Gastrocnemius medialis (tissue), 4 donors: ENCODE results near the gene ENTR1. TPM values are rescaled to one million over a fixed set of nuclear protein-coding genes. Genes with fewer than 3 reads are reported as not detected.
A peak's percentile ranks its signal among the peaks of the same experiment; 100 is the strongest.

Experiments used
- ATAC-seq, 2 donors: fragments of 150-250 bp; one replicate each; pipeline ENCODE4 v1.9.1; 2016
- DNase-seq, 2 donors: peaks; one replicate each; pipeline ENCODE4 v3.0.0-alpha.2; 2019
- H3K27ac ChIP-seq, 4 donors: fragments of 200-600 bp; sonication (generic); 1 replicate in 1 of 4; 2 replicates in 3 of 4; pipeline ENCODE4 v1.5.1; 2016 to 2018; ENCODE audit warnings: mild to moderate bottlenecking in 2 of 4, moderate library complexity in 1 of 4
- H3K27me3 ChIP-seq, 3 donors: fragments of 200-600 bp; sonication (generic) in 2 of 3; 1 replicate in 1 of 3; 2 replicates in 2 of 3; pipeline versions ENCODE4 v1.5.1 to v1.6.0; 2016 to 2019; ENCODE audit warnings: mild to moderate bottlenecking in 1 of 3, moderate library complexity in 1 of 3
- H3K36me3 ChIP-seq, 2 donors: fragments of 200-600 bp; sonication (generic) in 1 of 2; one replicate each; pipeline ENCODE4 v1.5.1; 2017 to 2018
- H3K4me1 ChIP-seq, 2 donors: fragments of 200-600 bp; sonication (generic) in 1 of 2; one replicate each; pipeline ENCODE4 v1.5.1; 2016 to 2017; ENCODE audit warnings: mild to moderate bottlenecking in 2 of 2
- H3K4me3 ChIP-seq, 4 donors: fragments of 200-600 bp; sonication (generic) in 3 of 4; 1 replicate in 1 of 4; 2 replicates in 3 of 4; pipeline ENCODE4 v1.5.1; 2016 to 2019; ENCODE audit warnings: mild to moderate bottlenecking in 2 of 4
- H3K9me3 ChIP-seq, 3 donors: fragments of 200-600 bp; sonication (generic) in 2 of 3; 1 replicate in 1 of 3; 2 replicates in 2 of 3; pipeline ENCODE4 v1.5.1; 2016 to 2019
- POLR2A ChIP-seq, 2 donors: fragments of 450-650 bp; IDR thresholded peaks; one replicate each; pipeline ENCODE4 v1.6.1; 2017; ENCODE audit warnings: antibody characterized with exemption in 2 of 2, mild to moderate bottlenecking in 2 of 2, moderate library complexity in 2 of 2
- in situ Hi-C, 4 donors: fragments of 200-750 bp; cut with MboI; loops; one replicate each; pipeline versions ENCODE4 v1.15.0 to v1.8.0; 2017; ENCODE audit warnings: low sequenced_read_pairs in 4 of 4
- intact Hi-C: fragments of 100-400 bp; cut with DNase I; formaldehyde crosslinking; loops from one replicate; pipeline ENCODE4 v1.15.1; 2023; ENCODE audit warnings: low total_unique reads
- total RNA-seq, 4 donors: library from RNA; depleted of rRNA; stranded (reverse); fragments of >200 nt; gene quantifications; one replicate each; pipeline versions ENCODE4 v1.1.0 to v1.2.3, GENCODE V29; 2016
- TF ChIP-seq, protein P1 (sequence below), 5 experiments: fragments of 450-650 bp in 3 of 5; fragments of 200-600 bp in 2 of 5; sonication (generic) in 2 of 5; IDR thresholded peaks in 4 of 5; conservative IDR thresholded peaks in 1 of 5; 1 replicate in 4 of 5; 2 replicates in 1 of 5; pipeline ENCODE4 v1.5.1; 2016 to 2019; ENCODE audit warnings: antibody characterized with exemption in 5 of 5, mild to moderate bottlenecking in 3 of 5, moderate library complexity in 3 of 5

Gene ENTR1
- total RNA-seq, 4 donors from 2014 or later: 23.2 to 43.5 (median 36.5) TPM

DNA sequence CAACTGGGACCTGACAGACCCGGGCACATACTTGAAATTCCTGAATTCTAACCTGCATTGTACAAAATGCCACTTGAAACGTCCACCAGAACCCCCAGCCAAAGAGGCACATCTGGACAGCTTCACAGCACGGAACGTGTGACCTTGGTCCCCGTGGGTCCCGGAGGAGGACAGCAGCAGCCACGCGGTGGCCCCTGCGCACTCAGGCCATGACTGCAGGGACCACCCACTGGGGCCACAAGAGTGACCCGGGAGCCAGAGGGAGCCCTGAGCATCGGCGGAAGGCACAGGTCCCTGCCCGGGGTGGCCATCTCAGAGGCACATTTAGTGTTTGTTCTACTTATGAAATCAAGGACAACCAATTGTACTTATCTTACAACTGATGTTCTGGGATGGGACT, 8.3 kb downstream of the ENTR1 start:
- in situ Hi-C loops: no loop called here

DNA sequence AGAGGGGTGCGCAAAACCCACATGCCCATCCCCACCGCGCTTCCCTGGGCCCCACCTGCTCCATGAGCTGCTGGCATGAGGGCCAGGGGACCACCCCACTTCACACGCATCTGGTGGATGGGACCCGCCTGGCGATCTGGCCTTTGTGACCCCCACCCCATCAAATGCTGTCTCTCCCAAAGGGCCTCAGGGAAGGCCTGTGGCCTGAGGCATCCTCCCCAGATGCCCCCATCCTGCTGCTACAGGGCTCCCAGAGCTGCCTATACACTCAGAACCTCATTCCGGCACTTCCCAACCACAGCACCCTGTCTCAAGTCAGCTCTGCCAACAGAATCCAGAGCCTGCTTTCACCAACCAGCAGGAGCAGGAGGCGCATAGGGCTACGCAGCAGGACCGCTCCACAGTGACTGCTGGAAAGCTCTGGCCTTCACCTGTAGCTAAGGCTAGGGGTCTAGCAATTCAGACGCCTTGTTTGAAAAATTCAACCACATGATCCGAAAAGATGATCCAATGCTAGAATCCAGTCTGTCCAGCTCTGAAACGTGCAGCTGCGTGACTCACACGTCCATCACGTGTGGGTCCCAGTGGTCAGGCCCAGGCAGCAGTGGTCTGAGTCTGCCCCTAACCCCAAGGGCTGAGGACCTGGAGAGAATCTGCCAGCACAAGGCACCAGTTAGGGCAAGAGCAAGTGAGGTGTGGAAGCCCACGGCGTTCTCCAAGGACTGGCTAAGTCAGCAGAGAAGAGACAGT, 9.1 kb downstream of the ENTR1 start:
- H3K36me3 ChIP-seq: peaks cover 0 to 39% of the 10 kb centered on the region in 2 donors
- intact Hi-C loops: loop anchor here (10.0 kb wide), 1 partner anchor 437 kb away; the partner anchor contains the start of gene UBAC1

More for the DNA sequence above, 8.3 kb downstream of the ENTR1 start:
- intact Hi-C loops: loop anchor here (10.0 kb wide), 1 partner anchor 437 kb away; the partner anchor contains the start of gene UBAC1
- no peak for DNase-seq
- Histone ChIP-seq H3K4me3 (no peak overlapping the region), H3K27me3 (no peaks in the 10 kb centered on the region), H3K9me3 (no peaks in the 10 kb centered on the region), H3K4me1 (peaks cover 14 to 18% of the 10 kb centered on the region in 2 donors), H3K27ac (no peak overlapping the region), H3K36me3 (peaks cover 0 to 39% of the 10 kb centered on the region in 2 donors)
- TF ChIP-seq POLR2A (IDR thresholded peaks at IDR 0.05): no peak
- no peak for ATAC-seq

DNA sequence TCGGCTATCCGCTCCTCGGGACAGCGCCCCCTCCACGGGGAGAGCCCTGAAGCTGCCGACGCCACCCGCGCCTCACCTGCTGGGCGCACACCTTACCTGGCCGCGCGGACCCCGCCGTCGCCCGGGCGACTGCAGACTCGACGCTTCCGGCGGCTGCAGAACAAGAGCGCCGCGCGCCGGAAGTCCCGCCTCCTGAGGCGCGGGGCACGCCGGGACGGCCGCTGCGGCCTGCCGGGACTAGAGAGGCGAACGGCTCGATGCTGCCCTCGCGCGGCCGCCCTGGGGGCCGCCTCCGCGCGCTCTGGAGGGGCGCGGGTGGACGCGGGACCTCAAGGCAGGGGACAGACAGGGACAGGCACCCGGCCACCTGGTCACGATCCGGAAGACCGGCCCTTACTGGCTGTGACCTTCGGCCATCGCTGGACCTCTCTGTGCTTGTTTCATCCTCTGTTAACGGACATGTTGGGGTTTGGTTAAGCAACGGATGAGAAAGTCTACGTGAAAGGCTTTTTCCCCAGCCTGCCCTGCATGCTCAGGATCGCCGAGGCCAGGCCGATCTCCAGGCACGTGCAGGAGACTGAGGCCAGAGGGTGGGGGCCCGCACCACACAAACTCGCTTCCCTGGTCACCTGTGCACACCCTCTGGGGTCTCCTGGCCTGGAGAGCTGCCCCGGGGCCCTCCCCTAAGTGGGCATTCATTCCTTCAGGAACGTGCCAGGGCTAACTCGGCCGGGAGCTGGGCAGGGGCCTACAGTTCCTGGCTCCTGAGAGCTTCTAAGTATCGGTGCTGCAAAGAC, 10.2 kb downstream of the ENTR1 start, which contains the start of gene SNAPC4:
SNAPC4 (minus strand) TSS at position 133 of the 797 bp plus-strand sequence. CDS start 1,742 bp downstream, outside the sequence.
- Histone ChIP-seq H3K9me3 (no peaks in the 10 kb centered on the region), H3K36me3 (peaks cover 0 to 39% of the 10 kb centered on the region in 2 donors), H3K4me1 (peaks cover 14 to 18% of the 10 kb centered on the region in 2 donors), H3K4me3 (peak within 1 kb of the TSS; percentile 75 to 96 (median 94)), H3K27me3 (no peaks in the 10 kb centered on the region), H3K27ac (peak within 1 kb of the TSS; percentile 54 to 78 (median 73))
- ATAC-seq (peak; percentile 90 to 93), DNase-seq (peak; percentile 52 to 75)
- intact Hi-C loops: loop anchor here (1.0 to 10.0 kb wide), 3 partner anchors 10 to 435 kb away; partner anchors contain the start of genes DNLZ, ENTR1, PMPCA and UBAC1
- TF ChIP-seq, protein P1, sequence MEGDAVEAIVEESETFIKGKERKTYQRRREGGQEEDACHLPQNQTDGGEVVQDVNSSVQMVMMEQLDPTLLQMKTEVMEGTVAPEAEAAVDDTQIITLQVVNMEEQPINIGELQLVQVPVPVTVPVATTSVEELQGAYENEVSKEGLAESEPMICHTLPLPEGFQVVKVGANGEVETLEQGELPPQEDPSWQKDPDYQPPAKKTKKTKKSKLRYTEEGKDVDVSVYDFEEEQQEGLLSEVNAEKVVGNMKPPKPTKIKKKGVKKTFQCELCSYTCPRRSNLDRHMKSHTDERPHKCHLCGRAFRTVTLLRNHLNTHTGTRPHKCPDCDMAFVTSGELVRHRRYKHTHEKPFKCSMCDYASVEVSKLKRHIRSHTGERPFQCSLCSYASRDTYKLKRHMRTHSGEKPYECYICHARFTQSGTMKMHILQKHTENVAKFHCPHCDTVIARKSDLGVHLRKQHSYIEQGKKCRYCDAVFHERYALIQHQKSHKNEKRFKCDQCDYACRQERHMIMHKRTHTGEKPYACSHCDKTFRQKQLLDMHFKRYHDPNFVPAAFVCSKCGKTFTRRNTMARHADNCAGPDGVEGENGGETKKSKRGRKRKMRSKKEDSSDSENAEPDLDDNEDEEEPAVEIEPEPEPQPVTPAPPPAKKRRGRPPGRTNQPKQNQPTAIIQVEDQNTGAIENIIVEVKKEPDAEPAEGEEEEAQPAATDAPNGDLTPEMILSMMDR (IDR thresholded peaks at IDR 0.05 in 4 of 5, conservative IDR thresholded peaks at IDR 0.05 in 1 of 5): peak; percentile 84 to 98 (median 91)
- peak; percentile 60 to 64 for TF ChIP-seq POLR2A (IDR thresholded peaks at IDR 0.05)
- in situ Hi-C loops: no loop called here

More for the DNA sequence above, 9.1 kb downstream of the ENTR1 start:
- no peaks in the 10 kb centered on the region for H3K27me3 ChIP-seq
- peaks cover 14 to 18% of the 10 kb centered on the region in 2 donors for H3K4me1 ChIP-seq
- H3K9me3 ChIP-seq: no peaks in the 10 kb centered on the region
- no peak overlapping the region for H3K4me3 ChIP-seq
- DNase-seq: no peak
- ATAC-seq: no peak
- in situ Hi-C loops: no loop called here
- no peak overlapping the region for H3K27ac ChIP-seq
- no peak for TF ChIP-seq POLR2A (IDR thresholded peaks at IDR 0.05)
- TF ChIP-seq, protein P1 (IDR thresholded peaks at IDR 0.05 in 4 of 5, conservative IDR thresholded peaks at IDR 0.05 in 1 of 5): no peak

DNA sequence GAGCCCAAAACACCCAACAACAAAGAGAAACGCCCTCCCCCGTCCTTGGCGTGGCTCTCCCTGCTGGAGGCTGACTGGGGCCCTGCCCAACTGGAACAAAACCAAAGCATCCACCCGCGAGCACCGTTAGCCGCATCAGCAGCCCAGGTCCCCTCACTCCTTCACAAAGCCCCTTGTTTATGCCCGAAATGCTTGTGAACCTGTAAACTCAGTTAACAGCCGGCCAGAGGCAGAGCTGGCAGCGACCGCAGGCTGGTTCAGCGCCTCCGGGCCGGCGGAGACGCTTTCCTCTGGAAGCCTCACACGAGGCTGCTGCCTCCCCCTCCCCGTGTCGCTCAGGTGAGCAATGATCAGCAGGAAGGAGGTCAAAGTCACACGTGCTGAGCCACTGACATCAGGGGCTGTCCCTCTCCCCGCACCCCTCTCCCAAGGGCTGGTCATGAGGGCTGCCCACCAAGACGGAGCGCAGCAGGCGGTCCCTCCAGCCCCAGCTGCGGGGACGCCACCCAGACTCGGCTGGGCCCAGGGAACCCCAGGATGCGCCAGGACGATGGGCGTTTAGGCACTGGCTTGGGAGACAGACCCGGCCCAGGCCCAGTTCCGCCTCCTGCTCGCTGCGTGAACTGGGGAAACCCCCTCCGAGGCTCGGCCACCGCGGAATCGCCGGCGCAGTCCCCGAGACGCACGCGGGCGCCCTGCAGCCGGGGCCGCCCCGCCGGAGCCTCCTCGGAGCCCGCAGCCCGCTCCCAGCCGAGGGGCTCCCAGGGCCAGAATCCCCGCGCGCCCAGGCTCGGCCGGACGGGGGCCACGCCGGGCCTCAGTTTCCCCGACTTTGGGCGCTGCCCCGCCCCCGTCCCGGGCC, 11.0 kb downstream of the ENTR1 start:
- Histone ChIP-seq H3K27ac (peak overlapping the region; percentile 43 to 78 (median 73)), H3K4me3 (peak overlapping the region; percentile 75 to 96 (median 94)), H3K4me1 (peaks cover 14 to 18% of the 10 kb centered on the region in 2 donors), H3K36me3 (peaks cover 0 to 39% of the 10 kb centered on the region in 2 donors), H3K9me3 (no peaks in the 10 kb centered on the region), H3K27me3 (no peaks in the 10 kb centered on the region)
- intact Hi-C loops: loop anchor here (1.0 to 10.0 kb wide), 3 partner anchors 11 to 435 kb away; partner anchors contain the start of genes DNLZ, ENTR1, PMPCA and UBAC1
- DNase-seq (no peak), ATAC-seq (no peak)
- in situ Hi-C loops: no loop called here
- TF ChIP-seq POLR2A (IDR thresholded peaks at IDR 0.05): no peak
- TF ChIP-seq, protein P1 (IDR thresholded peaks at IDR 0.05 in 4 of 5, conservative IDR thresholded peaks at IDR 0.05 in 1 of 5): no peak
